Left lung (tissue), 10 donors: Measurements from ENCODE around the gene PCDHGA6. TPM values are rescaled to one million over a fixed set of nuclear protein-coding genes. Genes with fewer than 3 reads are reported as not detected.

ENCODE experiments used
- ATAC-seq: fragments of 200-7000 bp; cut with Tn5 transposase; one replicate; pipeline ENCODE4 v1.9.1; 2020; ENCODE audit warnings: moderate library complexity
- DNase-seq, 4 donors: peaks; one replicate each; pipeline ENCODE4 v3.0.0-alpha.2; 2013 to 2020
- H3K27ac ChIP-seq, 2 donors: fragments of 200-600 bp; sonication (generic) in 1 of 2; one replicate each; pipeline versions ENCODE4 v1.5.0 to v1.8.0; 2020 to 2021
- H3K27me3 ChIP-seq, 2 donors: fragments of 200-600 bp; sonication (generic) in 1 of 2; one replicate each; pipeline versions ENCODE4 v1.5.0 to v1.8.0; 2020 to 2021
- H3K36me3 ChIP-seq, 2 donors: fragments of 200-600 bp; sonication (generic) in 1 of 2; one replicate each; pipeline versions ENCODE4 v1.5.0 to v1.8.0; 2020 to 2021
- H3K4me1 ChIP-seq, 2 donors: fragments of 200-600 bp; one replicate each; pipeline ENCODE4 v1.8.0; 2021
- H3K4me3 ChIP-seq, 2 donors: fragments of 200-600 bp; sonication (generic) in 1 of 2; one replicate each; pipeline versions ENCODE4 v1.5.0 to v1.8.0; 2020 to 2021; ENCODE audit warnings: mild to moderate bottlenecking in 1 of 2
- H3K9me3 ChIP-seq, 2 donors: fragments of 200-600 bp; sonication (generic) in 1 of 2; one replicate each; pipeline versions ENCODE4 v1.5.0 to v1.8.0; 2020 to 2021
- intact Hi-C, 2 donors: fragments of 100-400 bp; cut with DNase I; formaldehyde crosslinking; loops; one replicate each; pipeline versions ENCODE4 v1.11.2 to v1.14.2; 2022
- polyA plus RNA-seq, 6 donors: library from polyadenylated mRNA; unstranded; fragments of 120-200 nt; gene quantifications; one replicate each; pipeline ENCODE4 v1.2.1, GENCODE V29; 2013; ENCODE audit not compliant: insufficient read length in 6 of 6
- total RNA-seq, 2 donors: library from RNA; stranded (reverse); fragmentation: NEBNext Ultra II Directional; extraction: Animal tissue kit (Norgen Biotek cat#: 25700); gene quantifications; one replicate each; pipeline ENCODE4 v1.2.1, GENCODE V29; 2021
- TF ChIP-seq, protein P1 (sequence below), 2 donors: fragments of 200-600 bp; sonication (generic) in 1 of 2; IDR thresholded peaks; one replicate each; pipeline versions ENCODE4 v1.5.0 to v1.8.0; 2021; ENCODE audit warnings: antibody characterized with exemption in 2 of 2
- donor health status: DM: no; HTN: yes; CAD: no.
- donor health status: DM: no; HTN: no; CAD: no.

Gene PCDHGA6
- total and polyA plus RNA-seq, 8 donors = 2.9 to 6.5 (median 5.4) TPM

DNA sequence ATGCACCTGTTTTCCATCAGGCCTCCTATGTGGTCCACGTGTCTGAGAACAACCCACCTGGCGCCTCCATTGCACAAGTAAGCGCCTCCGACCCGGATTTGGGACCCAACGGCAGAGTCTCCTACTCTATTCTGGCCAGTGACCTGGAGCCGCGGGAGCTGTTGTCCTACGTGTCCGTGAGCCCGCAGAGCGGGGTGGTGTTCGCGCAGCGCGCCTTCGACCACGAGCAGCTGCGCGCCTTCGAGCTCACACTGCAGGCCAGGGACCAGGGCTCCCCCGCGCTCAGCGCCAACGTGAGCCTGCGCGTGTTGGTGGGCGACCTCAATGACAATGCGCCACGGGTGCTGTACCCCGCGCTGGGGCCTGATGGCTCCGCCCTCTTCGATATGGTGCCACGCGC, 22.1 kb upstream of the PCDHGA6 start:
- TF ChIP-seq, protein P1, sequence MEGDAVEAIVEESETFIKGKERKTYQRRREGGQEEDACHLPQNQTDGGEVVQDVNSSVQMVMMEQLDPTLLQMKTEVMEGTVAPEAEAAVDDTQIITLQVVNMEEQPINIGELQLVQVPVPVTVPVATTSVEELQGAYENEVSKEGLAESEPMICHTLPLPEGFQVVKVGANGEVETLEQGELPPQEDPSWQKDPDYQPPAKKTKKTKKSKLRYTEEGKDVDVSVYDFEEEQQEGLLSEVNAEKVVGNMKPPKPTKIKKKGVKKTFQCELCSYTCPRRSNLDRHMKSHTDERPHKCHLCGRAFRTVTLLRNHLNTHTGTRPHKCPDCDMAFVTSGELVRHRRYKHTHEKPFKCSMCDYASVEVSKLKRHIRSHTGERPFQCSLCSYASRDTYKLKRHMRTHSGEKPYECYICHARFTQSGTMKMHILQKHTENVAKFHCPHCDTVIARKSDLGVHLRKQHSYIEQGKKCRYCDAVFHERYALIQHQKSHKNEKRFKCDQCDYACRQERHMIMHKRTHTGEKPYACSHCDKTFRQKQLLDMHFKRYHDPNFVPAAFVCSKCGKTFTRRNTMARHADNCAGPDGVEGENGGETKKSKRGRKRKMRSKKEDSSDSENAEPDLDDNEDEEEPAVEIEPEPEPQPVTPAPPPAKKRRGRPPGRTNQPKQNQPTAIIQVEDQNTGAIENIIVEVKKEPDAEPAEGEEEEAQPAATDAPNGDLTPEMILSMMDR (IDR thresholded peaks at IDR 0.05) = no peak
- ATAC-seq (no peak), DNase-seq (no peak)
- Histone ChIP-seq H3K36me3 (no peaks in the 10 kb centered on the region), H3K4me3 (no peak overlapping the region), H3K27ac (no peak overlapping the region), H3K4me1 (no peaks in the 10 kb centered on the region), H3K9me3 (peaks cover 0 to 77% of the 10 kb centered on the region in 2 donors), H3K27me3 (peaks cover 5 to 74% of the 10 kb centered on the region in 2 donors)
- intact Hi-C loops = no loop called here

DNA sequence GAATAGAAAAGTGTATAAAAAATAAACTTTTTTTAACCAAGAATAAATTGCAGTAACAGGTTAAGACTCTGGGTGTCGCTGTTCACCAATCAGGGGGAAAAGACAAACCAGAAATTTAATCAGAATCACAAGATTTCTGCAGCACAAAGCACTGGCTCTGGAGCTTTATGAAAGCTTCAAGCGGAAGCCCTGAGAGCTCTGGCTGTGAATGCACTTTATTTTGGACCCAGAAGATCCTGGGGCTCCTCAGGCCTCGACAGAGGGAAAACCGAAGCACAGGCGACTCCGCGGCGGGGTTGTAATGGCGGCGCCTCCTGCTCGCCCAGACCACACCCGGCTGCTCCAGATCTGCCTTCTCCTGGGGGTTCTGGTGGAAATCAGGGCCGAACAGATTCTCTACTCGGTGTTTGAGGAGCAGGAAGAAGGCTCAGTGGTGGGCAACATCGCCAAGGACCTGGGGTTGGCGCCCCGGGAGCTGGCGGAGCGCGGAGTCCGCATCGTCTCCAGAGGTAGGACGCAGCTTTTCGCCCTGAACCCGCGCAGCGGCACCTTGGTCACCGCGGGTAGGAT, 18.7 kb upstream of the PCDHGA6 start, which contains the start of gene PCDHGA4:
TSS of gene PCDHGA4 (plus strand) at position 122 of the 570 bp plus-strand sequence. CDS start at position 209, 87 bp downstream.
- H3K4me1 ChIP-seq = no peaks in the 10 kb centered on the region
- TF ChIP-seq, protein P1 (IDR thresholded peaks at IDR 0.05) = no peak
- no peak within 1 kb of the TSS for H3K4me3 ChIP-seq
- DNase-seq (no peak), ATAC-seq (no peak)
- no peaks in the 10 kb centered on the region for H3K36me3 ChIP-seq
- H3K9me3 ChIP-seq = peaks cover 0 to 83% of the 10 kb centered on the region in 2 donors
- H3K27ac ChIP-seq = no peak within 1 kb of the TSS
- intact Hi-C loops = no loop called here
- peaks cover 5 to 71% of the 10 kb centered on the region in 2 donors for H3K27me3 ChIP-seq

DNA sequence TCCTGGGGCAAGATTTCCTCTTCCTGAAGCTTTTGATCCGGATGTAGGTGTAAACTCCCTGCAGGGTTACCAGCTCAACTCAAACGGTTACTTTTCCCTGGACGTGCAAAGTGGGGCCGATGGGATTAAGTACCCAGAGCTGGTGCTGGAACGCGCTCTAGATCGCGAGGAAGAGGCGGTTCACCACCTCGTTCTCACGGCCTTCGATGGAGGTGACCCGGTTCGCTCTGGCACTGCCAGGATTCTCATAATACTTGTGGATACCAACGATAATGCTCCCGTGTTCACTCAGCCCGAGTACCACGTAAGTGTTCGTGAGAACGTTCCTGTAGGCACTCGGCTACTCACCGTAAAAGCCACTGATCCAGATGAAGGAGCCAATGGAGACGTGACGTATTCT, 18.1 kb upstream of the PCDHGA6 start:
- DNase-seq (no peak), ATAC-seq (no peak)
- no peak overlapping the region for H3K27ac ChIP-seq
- intact Hi-C loops = no loop called here
- H3K4me1 ChIP-seq = no peaks in the 10 kb centered on the region
- H3K36me3 ChIP-seq = no peaks in the 10 kb centered on the region
- peaks cover 4 to 71% of the 10 kb centered on the region in 2 donors for H3K27me3 ChIP-seq
- TF ChIP-seq, protein P1 (IDR thresholded peaks at IDR 0.05) = no peak
- H3K9me3 ChIP-seq = peaks cover 0 to 83% of the 10 kb centered on the region in 2 donors
- no peak overlapping the region for H3K4me3 ChIP-seq

DNA sequence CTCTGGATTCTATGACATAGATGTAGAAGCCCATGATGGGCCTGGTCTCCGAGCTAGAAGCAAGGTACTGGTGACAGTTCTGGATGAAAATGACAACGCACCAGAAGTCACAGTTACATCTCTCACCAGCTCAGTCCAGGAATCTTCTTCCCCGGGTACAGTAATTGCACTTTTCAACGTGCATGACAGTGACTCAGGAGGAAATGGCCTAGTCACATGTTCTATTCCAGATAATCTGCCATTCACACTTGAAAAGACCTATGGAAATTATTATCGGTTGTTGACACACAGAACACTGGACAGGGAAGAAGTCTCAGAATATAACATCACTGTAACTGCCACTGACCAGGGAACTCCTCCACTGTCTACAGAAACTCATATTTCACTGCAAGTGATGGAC, 17.6 kb upstream of the PCDHGA6 start:
- H3K9me3 ChIP-seq = peaks cover 2 to 84% of the 10 kb centered on the region in 2 donors

DNA sequence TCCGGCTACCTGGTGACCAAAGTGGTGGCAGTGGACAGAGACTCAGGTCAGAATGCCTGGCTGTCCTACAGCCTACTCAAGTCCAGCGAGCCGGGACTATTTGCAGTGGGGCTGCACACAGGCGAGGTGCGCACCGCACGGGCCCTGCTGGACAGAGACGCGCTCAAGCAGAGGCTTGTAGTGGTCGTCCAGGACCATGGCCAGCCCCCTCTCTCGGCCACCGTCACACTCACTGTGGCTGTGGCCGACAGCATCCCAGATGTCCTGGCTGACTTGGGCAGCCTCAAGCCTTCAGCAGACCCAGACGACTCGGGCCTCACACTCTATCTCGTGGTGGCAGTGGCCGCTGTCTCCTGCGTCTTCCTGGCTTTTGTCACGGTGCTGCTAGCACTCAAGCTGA, 16.7 kb upstream of the PCDHGA6 start:
- DNase-seq (no peak), ATAC-seq (no peak)
- H3K27ac ChIP-seq = no peak overlapping the region
- no peaks in the 10 kb centered on the region for H3K4me1 ChIP-seq
- intact Hi-C loops = no loop called here
- TF ChIP-seq, protein P1 (IDR thresholded peaks at IDR 0.05) = no peak
- H3K4me3 ChIP-seq = no peak overlapping the region
- H3K9me3 ChIP-seq = peaks cover 4 to 84% of the 10 kb centered on the region in 2 donors
- no peaks in the 10 kb centered on the region for H3K36me3 ChIP-seq
- H3K27me3 ChIP-seq = peaks cover 5 to 71% of the 10 kb centered on the region in 2 donors

More for the DNA sequence above, 17.6 kb upstream of the PCDHGA6 start:
- Histone ChIP-seq H3K4me1 (no peaks in the 10 kb centered on the region), H3K4me3 (no peak overlapping the region), H3K27ac (no peak overlapping the region), H3K27me3 (peaks cover under 1 to 71% of the 10 kb centered on the region in 2 donors), H3K36me3 (no peaks in the 10 kb centered on the region)
- DNase-seq (no peak), ATAC-seq (no peak)
- intact Hi-C loops = no loop called here
- TF ChIP-seq, protein P1 (IDR thresholded peaks at IDR 0.05) = no peak
